ENCODE data around the gene CPSF2. TPM values are rescaled to one million over a fixed set of nuclear protein-coding genes. Genes with fewer than 3 reads are reported as not detected.
A peak's percentile ranks its signal among the peaks of the same experiment; 100 is the strongest.

CPSF2 gene
- total RNA-seq, 4 donors from 2014 or later, result 13.0 to 39.6 (median 32.3) TPM

- TF ChIP-seq POLR2A (IDR thresholded peaks at IDR 0.05), result no peak
- no peak for TF ChIP-seq CTCF (IDR thresholded peaks at IDR 0.05)
- TF ChIP-seq EP300 (IDR thresholded peaks at IDR 0.05), result no peak
- no peak for TF ChIP-seq POLR2AphosphoS5 (IDR thresholded peaks at IDR 0.05)
- Histone ChIP-seq H3K27ac (no peak overlapping the region), H3K27me3 (no peaks in the 10 kb centered on the region), H3K4me3 (no peak overlapping the region), H3K9me3 (no peaks in the 10 kb centered on the region), H3K36me3 (no peaks in the 10 kb centered on the region), H3K4me1 (no peaks in the 10 kb centered on the region)
- WGBS, result 56% methylated on average over 6 of the region's 6 CpGs
- DNase-seq (ENCODE audit: low spot score in 2 of 2), result no peak
Observed at GRCh38 chr14:92190768-92191167, 69.0 kb downstream of the CPSF2 start.

GRCh38 chr14:92198804-92199203, 77.0 kb downstream of the CPSF2 start:
- DNase-seq (ENCODE audit: low spot score in 2 of 2), result peak in 1 of 2 donors; percentile 55
- H3K27ac ChIP-seq, result no peak overlapping the region
- no peak overlapping the region for H3K4me3 ChIP-seq
- no peak for TF ChIP-seq CTCF (IDR thresholded peaks at IDR 0.05)
- no peak for TF ChIP-seq POLR2A (IDR thresholded peaks at IDR 0.05)
- H3K4me1 ChIP-seq, result no peaks in the 10 kb centered on the region
- no peaks in the 10 kb centered on the region for H3K36me3 ChIP-seq
- H3K27me3 ChIP-seq, result peaks cover 14% of the 10 kb centered on the region
- no peaks in the 10 kb centered on the region for H3K9me3 ChIP-seq
- 85% methylated on average over 5 of the region's 5 CpGs for WGBS

- 52% methylated on average over 6 of the region's 6 CpGs for WGBS
- peak in 1 of 2 donors; percentile 43 for DNase-seq (ENCODE audit: low spot score in 2 of 2)
- Histone ChIP-seq H3K4me3 (no peak overlapping the region), H3K27ac (no peak overlapping the region), H3K4me1 (no peaks in the 10 kb centered on the region), H3K27me3 (peaks cover 14% of the 10 kb centered on the region), H3K9me3 (no peaks in the 10 kb centered on the region), H3K36me3 (no peaks in the 10 kb centered on the region)
- no peak for TF ChIP-seq CTCF (IDR thresholded peaks at IDR 0.05)
Observed at GRCh38 chr14:92199763-92200162, 78.0 kb downstream of the CPSF2 start.

- no peak overlapping the region for H3K4me3 ChIP-seq
- H3K4me1 ChIP-seq, result no peaks in the 10 kb centered on the region
- no peaks in the 10 kb centered on the region for H3K36me3 ChIP-seq
- no peak overlapping the region for H3K27ac ChIP-seq
- peaks cover 30% of the 10 kb centered on the region for H3K27me3 ChIP-seq
- TF ChIP-seq POLR2A (IDR thresholded peaks at IDR 0.05), result no peak
- TF ChIP-seq CTCF (IDR thresholded peaks at IDR 0.05), result no peak
- 78% methylated on average over 6 of the region's 7 CpGs for WGBS
- DNase-seq (ENCODE audit: low spot score in 2 of 2), result peak in 1 of 2 donors; percentile 66
- H3K9me3 ChIP-seq, result no peaks in the 10 kb centered on the region
Observed at GRCh38 chr14:92203116-92203515, 81.3 kb downstream of the CPSF2 start.

GRCh38 chr14:92204792-92205191, 83.0 kb downstream of the CPSF2 start:
- whole genome bisulfite sequencing, result 90% methylated on average over 2 of the region's 2 CpGs
- Histone ChIP-seq H3K27ac (no peak overlapping the region), H3K9me3 (no peaks in the 10 kb centered on the region), H3K4me3 (no peak overlapping the region), H3K4me1 (no peaks in the 10 kb centered on the region), H3K27me3 (peaks cover 25% of the 10 kb centered on the region), H3K36me3 (no peaks in the 10 kb centered on the region)
- TF ChIP-seq POLR2AphosphoS5 (IDR thresholded peaks at IDR 0.05) (no peak), CTCF (IDR thresholded peaks at IDR 0.05) (no peak), EP300 (IDR thresholded peaks at IDR 0.05) (no peak), POLR2A (IDR thresholded peaks at IDR 0.05) (no peak)
- DNase-seq (ENCODE audit: low spot score in 2 of 2), result no peak
